OCI-LY1 (cell line): ENCODE measurements around the gene RNF25.

Experiments used
- H2AFZ ChIP-seq: fragments of 200-600 bp; sonication (generic), shearing (Covaris generic); 2 replicates; pipeline ENCODE4 v1.6.0; 2014; ENCODE audit warnings: antibody characterized with exemption, mild to moderate bottlenecking, low read length
- H3F3A ChIP-seq: fragments of 200-600 bp; sonication (generic), shearing (Covaris generic); 2 replicates; pipeline ENCODE4 v1.6.0; 2014; ENCODE audit warnings: mild to moderate bottlenecking, antibody characterized with exemption, low read length, moderate library complexity; ENCODE audit not compliant: insufficient read depth
- H3K27ac ChIP-seq: fragments of 200-600 bp; sonication (generic); 2 replicates; pipeline ENCODE4 v1.5.1; 2014; ENCODE audit warnings: low read length, mixed run types, mild to moderate bottlenecking, low read depth; ENCODE audit not compliant: poor library complexity, severe bottlenecking
- H3K27me3 ChIP-seq: fragments of 200-600 bp; sonication (generic); 2 replicates; pipeline ENCODE4 v1.6.0; 2014; ENCODE audit warnings: antibody characterized with exemption, mild to moderate bottlenecking, low read length, moderate library complexity; ENCODE audit not compliant: insufficient read depth
- H3K36me3 ChIP-seq: fragments of 200-600 bp; sonication (generic); 2 replicates; pipeline ENCODE4 v1.6.1; 2014; ENCODE audit warnings: mild to moderate bottlenecking, antibody characterized with exemption, low read length, moderate library complexity, mixed read lengths; ENCODE audit not compliant: insufficient read depth
- H3K4me1 ChIP-seq: fragments of 200-600 bp; sonication (generic); 2 replicates; pipeline ENCODE4 v1.5.1; 2014; ENCODE audit warnings: mild to moderate bottlenecking, low read length, moderate library complexity; ENCODE audit not compliant: insufficient read depth, severe bottlenecking
- H3K4me2 ChIP-seq: fragments of 200-600 bp; sonication (generic), shearing (Covaris generic); 2 replicates; pipeline ENCODE4 v1.6.1; 2014; ENCODE audit warnings: low read length
- H3K4me3 ChIP-seq: fragments of 200-600 bp; sonication (generic); 2 replicates; pipeline ENCODE4 v1.5.1; 2014; ENCODE audit warnings: low read length, low read depth, mild to moderate bottlenecking, mixed read lengths; ENCODE audit not compliant: poor library complexity, severe bottlenecking
- H3K79me2 ChIP-seq: fragments of 200-600 bp; shearing (Covaris generic); 2 replicates; pipeline ENCODE4 v1.6.1; 2016; ENCODE audit warnings: mixed run types, low read length, mixed read lengths; ENCODE audit not compliant: insufficient read depth
- H3K9ac ChIP-seq: fragments of 200-600 bp; sonication (generic), shearing (Covaris generic); 2 replicates; pipeline ENCODE4 v1.6.1; 2014; ENCODE audit warnings: mild to moderate bottlenecking, low read length, mixed read lengths
- H3K9me2 ChIP-seq: fragments of 200-600 bp; sonication (generic), shearing (Covaris generic); 2 replicates; pipeline ENCODE4 v1.6.1; 2014; ENCODE audit warnings: low read depth, mild to moderate bottlenecking, low read length, mixed read lengths
- H3K9me3 ChIP-seq: fragments of 200-600 bp; shearing (Covaris generic); 2 replicates; pipeline ENCODE4 v1.6.1; 2014; ENCODE audit warnings: low read length, mixed read lengths
- H4K20me1 ChIP-seq: fragments of 200-600 bp; sonication (generic), shearing (Covaris generic); 2 replicates; pipeline ENCODE4 v1.6.0; 2016; ENCODE audit warnings: mild to moderate bottlenecking, low read length; ENCODE audit not compliant: insufficient read depth
- EZH2 ChIP-seq: fragments of 200-600 bp; sonication (generic), shearing (Covaris generic); IDR thresholded peaks from 2 replicates; pipeline ENCODE4 v1.8.0; 2017; ENCODE audit warnings: borderline replicate concordance, mixed run types, mild to moderate bottlenecking, antibody characterized with exemption, low read length, moderate library complexity, mixed read lengths
- TF ChIP-seq, protein P1 (sequence below): fragments of 200-600 bp; sonication (generic), shearing (Covaris generic); IDR thresholded peaks from 2 replicates; pipeline ENCODE4 v1.5.1; 2017; ENCODE audit warnings: mild to moderate bottlenecking, antibody characterized with exemption, low read length, moderate library complexity, mixed read lengths

Gene RNF25

GRCh38 chr2:218638372-218638771, 33.4 kb downstream of the RNF25 start:
- Histone ChIP-seq H3K27ac (no peak overlapping the region), H4K20me1 (no peaks in the 10 kb centered on the region), H3K36me3 (peaks cover 91% of the 10 kb centered on the region), H2AFZ (no peak overlapping the region), H3K9me3 (no peaks in the 10 kb centered on the region), H3K4me3 (no peak overlapping the region), H3F3A (no peaks in the 10 kb centered on the region), H3K9ac (no peak overlapping the region), H3K79me2 (no peaks in the 10 kb centered on the region), H3K9me2 (no peaks in the 10 kb centered on the region), H3K27me3 (no peaks in the 10 kb centered on the region), H3K4me1 (no peaks in the 10 kb centered on the region), H3K4me2 (no peak overlapping the region)
- TF ChIP-seq EZH2: no peak
- TF ChIP-seq, protein P1, sequence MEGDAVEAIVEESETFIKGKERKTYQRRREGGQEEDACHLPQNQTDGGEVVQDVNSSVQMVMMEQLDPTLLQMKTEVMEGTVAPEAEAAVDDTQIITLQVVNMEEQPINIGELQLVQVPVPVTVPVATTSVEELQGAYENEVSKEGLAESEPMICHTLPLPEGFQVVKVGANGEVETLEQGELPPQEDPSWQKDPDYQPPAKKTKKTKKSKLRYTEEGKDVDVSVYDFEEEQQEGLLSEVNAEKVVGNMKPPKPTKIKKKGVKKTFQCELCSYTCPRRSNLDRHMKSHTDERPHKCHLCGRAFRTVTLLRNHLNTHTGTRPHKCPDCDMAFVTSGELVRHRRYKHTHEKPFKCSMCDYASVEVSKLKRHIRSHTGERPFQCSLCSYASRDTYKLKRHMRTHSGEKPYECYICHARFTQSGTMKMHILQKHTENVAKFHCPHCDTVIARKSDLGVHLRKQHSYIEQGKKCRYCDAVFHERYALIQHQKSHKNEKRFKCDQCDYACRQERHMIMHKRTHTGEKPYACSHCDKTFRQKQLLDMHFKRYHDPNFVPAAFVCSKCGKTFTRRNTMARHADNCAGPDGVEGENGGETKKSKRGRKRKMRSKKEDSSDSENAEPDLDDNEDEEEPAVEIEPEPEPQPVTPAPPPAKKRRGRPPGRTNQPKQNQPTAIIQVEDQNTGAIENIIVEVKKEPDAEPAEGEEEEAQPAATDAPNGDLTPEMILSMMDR: no peak

- H3K36me3 ChIP-seq: peaks cover 68% of the 10 kb centered on the region
- H3K9me3 ChIP-seq: no peaks in the 10 kb centered on the region
- H3F3A ChIP-seq: no peaks in the 10 kb centered on the region
- H3K79me2 ChIP-seq: no peaks in the 10 kb centered on the region
- H4K20me1 ChIP-seq: no peaks in the 10 kb centered on the region
- H3K4me1 ChIP-seq: no peaks in the 10 kb centered on the region
- H2AFZ ChIP-seq: no peak overlapping the region
- no peak for TF ChIP-seq EZH2
- TF ChIP-seq, protein P1: no peak
- no peak overlapping the region for H3K9ac ChIP-seq
- no peaks in the 10 kb centered on the region for H3K27me3 ChIP-seq
- no peak overlapping the region for H3K27ac ChIP-seq
- no peaks in the 10 kb centered on the region for H3K9me2 ChIP-seq
- H3K4me3 ChIP-seq: no peak overlapping the region
- H3K4me2 ChIP-seq: no peak overlapping the region
These were observed 36.1 kb downstream of the RNF25 start for GRCh38 chr2:218635719-218636118.

DNA sequence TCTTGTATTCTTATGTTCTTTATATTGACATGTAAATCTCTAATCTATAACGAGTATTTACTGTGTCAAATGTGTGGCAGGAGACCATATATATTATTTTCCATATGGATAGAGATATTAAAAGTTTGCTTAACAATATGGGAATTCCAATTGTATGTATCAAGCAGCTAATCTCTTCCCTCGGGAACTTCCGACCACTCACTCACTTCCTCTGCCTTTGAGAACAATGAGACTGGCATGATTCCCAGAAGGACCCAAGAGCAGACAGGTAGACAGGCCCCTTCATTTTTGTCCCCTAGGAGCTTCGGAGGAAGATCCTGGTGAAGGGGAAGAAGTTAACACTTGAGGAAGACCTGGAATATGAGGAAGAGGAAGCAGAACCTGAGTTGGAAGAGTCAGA, 40.0 kb downstream of the RNF25 start:
- no peaks in the 10 kb centered on the region for H3K4me1 ChIP-seq
- peaks cover 32% of the 10 kb centered on the region for H3K36me3 ChIP-seq
- H3K9me3 ChIP-seq: no peaks in the 10 kb centered on the region
- no peaks in the 10 kb centered on the region for H4K20me1 ChIP-seq
- no peak overlapping the region for H2AFZ ChIP-seq
- H3K27me3 ChIP-seq: no peaks in the 10 kb centered on the region
- no peaks in the 10 kb centered on the region for H3K9me2 ChIP-seq
- no peak overlapping the region for H3K9ac ChIP-seq
- no peaks in the 10 kb centered on the region for H3K79me2 ChIP-seq
- no peak overlapping the region for H3K27ac ChIP-seq
- H3K4me2 ChIP-seq: no peak overlapping the region
- H3F3A ChIP-seq: no peaks in the 10 kb centered on the region
- H3K4me3 ChIP-seq: no peak overlapping the region
- TF ChIP-seq, protein P1: no peak
- TF ChIP-seq EZH2: no peak
